ENCODE results near the gene ARHGEF26.

Gene ARHGEF26

GRCh38 chr3:154151969-154152368 is 30.8 kb downstream of the ARHGEF26 start:
- DNase-seq (ENCODE audit: low read depth in 3 of 3, low spot score in 1 of 3) = no peak

- no peak for DNase-seq (ENCODE audit: low read depth in 3 of 3, low spot score in 1 of 3)
These were observed 31.6 kb downstream of the ARHGEF26 start for GRCh38 chr3:154152741-154153140.

DNA sequence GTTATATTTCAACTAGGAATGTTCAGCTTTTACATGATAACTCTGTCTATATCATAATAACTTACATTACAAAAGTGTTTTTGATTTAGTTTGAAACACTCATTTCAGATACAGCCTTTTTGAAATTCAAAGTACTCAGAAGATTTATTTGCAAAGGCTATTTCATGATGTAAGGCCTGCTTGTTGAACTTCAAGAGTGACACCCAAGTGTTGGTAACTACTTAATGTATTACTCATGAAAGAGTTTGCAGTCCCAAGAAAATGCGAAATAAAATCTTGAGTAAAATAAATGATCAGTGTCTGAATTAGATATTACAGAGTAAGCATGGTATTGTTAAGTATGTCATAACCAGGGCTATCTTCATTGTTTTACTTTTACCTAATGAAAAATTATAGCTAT is 35.3 kb downstream of the ARHGEF26 start:
- no peak for DNase-seq (ENCODE audit: low read depth in 3 of 3, low spot score in 1 of 3)

- DNase-seq (ENCODE audit: low read depth in 3 of 3, low spot score in 1 of 3) = no peak
These were observed 40.6 kb downstream of the ARHGEF26 start for GRCh38 chr3:154161806-154162205.

DNA sequence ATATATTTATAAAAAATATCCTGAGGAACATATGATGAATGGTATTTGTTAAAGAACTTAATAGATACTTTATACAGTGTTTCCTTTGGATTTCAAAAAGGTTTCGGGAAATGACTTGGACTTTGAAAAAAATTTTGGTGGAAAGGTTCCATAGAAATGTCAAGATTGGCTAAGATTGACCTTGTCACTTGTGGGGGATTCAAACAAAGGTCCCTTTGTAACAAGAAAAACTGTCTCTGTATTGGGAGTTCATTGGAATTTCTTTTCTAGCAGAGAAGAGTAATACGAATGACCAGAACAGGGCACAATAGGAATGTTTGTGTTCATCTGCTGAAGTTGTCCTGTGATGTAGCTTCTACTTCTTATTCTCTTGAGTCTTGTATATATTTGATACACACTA is 43.2 kb downstream of the ARHGEF26 start:
- DNase-seq (ENCODE audit: low read depth in 3 of 3, low spot score in 1 of 3) = no peak

GRCh38 chr3:154168998-154169795 is 48.0 kb downstream of the ARHGEF26 start:
- no peak for DNase-seq (ENCODE audit: low read depth in 3 of 3, low spot score in 1 of 3)

GRCh38 chr3:154169796-154170110 is 48.6 kb downstream of the ARHGEF26 start:
- DNase-seq (ENCODE audit: low read depth in 3 of 3, low spot score in 1 of 3) = no peak

DNA sequence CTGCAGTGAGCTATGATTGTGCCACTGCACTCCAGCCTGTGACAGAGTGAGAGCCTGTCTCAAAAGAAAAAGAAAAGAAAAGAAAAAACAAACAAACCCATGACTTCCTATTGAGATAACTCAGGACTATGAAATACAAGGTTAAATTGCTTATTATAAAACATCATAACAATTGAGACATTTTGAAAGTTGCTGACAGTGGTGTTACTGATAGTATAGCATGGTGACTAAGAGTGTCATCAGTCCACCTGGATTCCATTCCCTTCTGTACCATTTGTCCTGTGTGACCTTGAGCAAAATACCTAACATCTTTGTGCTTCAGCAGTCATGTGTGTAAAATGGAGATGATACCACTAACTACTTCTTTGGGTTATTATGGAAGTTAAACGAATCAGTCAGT is 49.1 kb downstream of the ARHGEF26 start:
- DNase-seq (ENCODE audit: low read depth in 3 of 3, low spot score in 1 of 3) = no peak

GRCh38 chr3:154175041-154175440 is 53.9 kb downstream of the ARHGEF26 start:
- no peak for DNase-seq (ENCODE audit: low read depth in 3 of 3, low spot score in 1 of 3)

DNA sequence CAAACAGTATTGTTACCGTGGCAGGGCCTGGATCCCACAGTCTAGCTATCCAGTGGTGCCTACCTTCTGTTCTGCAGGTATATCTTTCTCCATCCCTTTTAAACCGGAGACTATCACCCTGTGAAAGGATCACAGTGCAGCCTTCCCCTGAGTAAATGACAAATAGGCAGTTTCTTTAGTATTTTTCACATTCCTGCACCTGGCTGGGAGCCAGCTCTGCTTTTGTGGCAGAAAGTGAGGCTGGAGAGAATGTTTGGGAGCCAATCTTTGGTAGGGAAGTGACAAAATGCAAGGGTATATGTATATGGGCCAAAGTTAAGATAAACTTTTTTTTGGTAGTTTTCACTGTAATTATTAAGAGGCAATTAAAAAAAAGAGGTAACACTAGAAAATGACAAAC is 54.8 kb downstream of the ARHGEF26 start:
- DNase-seq (ENCODE audit: low read depth in 3 of 3, low spot score in 1 of 3) = no peak

GRCh38 chr3:154177406-154177805 is 56.2 kb downstream of the ARHGEF26 start:
- DNase-seq (ENCODE audit: low read depth in 3 of 3, low spot score in 1 of 3) = no peak

DNA sequence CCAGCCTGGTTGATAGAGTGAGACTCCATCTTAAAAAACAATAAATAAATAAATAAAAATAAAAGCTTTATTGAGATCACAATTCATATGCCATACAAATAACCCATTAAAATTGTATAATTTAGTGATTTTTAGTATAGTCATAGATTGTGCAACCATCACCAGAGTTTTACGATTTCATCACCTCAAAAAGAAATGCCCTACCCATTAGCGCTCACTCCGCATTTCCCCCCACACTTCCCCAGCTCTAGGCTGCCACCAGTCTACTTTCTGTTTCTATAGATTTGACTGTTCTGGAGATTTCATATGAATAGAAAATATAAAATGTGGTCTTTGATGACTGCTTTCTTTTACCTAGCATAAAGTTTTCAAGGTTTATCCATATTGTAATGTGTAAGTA is 57.0 kb downstream of the ARHGEF26 start:
- no peak for DNase-seq (ENCODE audit: low read depth in 3 of 3, low spot score in 1 of 3)

- DNase-seq (ENCODE audit: low read depth in 3 of 3, low spot score in 1 of 3) = no peak
These were observed 59.9 kb downstream of the ARHGEF26 start for GRCh38 chr3:154180836-154181691.

DNA sequence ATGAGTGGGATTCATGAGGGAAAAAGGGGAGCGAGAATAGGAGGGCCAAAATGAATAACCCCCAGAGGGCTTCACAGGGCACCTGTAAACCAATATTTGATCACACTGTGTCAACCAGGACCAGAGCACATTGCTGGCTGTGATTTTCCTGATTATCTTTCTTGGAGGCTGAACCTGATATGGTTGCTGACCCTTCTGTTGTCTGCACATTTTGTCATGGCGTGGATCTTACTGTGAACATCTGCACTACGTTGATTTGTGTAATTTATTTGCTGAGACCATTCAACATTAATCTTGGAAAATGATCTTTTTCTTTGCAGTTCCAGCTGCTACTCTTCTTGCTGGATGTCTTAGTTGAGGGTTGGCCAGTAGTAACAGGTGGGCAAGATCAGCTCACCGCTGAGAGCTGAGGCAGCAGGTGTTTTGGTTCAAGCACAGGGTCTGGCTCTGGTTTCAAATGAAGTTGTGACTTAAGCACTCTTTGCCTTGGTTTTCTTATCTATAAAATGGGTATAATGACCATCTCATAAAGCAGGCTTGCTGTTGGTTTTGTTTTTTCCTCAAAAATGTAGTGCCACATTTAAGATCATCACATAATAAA is 61.2 kb downstream of the ARHGEF26 start:
- DNase-seq (ENCODE audit: low read depth in 3 of 3, low spot score in 1 of 3) = no peak

DNA sequence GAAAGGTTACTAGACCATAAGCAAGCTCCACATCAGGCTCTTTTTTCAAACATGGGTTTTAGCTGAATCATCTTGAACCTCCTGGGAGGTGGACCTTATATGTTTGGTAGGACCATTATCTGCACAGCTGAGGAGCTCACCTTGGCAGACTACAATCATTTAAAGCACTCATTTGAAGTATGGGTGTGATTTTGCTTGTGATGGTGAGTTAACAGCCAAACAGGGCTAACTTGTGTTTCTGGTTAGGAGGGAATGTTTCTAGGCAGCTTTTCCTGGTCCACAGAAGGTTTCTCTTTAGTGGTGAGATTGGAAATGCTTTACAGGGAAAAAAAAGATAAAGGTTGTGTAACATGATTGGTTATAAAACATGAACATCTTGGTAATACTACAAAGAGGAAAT is 61.8 kb downstream of the ARHGEF26 start:
- DNase-seq (ENCODE audit: low read depth in 3 of 3, low spot score in 1 of 3) = no peak

DNA sequence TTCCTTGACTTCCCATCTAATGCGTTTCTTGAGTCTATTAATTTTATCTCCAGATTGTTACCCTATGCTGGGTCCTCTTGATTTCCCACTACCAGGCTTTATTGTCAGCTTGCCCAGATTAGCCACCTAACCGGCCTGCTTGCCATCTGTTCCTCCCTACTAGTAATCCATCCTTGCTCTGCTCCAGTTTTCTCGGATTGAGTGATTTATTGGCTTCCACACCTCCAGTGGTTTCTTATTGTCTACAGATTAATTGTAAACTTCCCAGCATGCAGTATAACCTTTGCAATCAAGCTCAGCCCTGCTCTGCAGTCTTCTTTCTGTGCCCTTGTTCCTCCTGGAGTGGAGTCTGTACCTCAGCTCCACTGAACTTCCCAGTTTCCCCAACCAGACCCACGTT is 63.4 kb downstream of the ARHGEF26 start:
- DNase-seq (ENCODE audit: low read depth in 3 of 3, low spot score in 1 of 3) = no peak

- no peak for DNase-seq (ENCODE audit: low read depth in 3 of 3, low spot score in 1 of 3)
These were observed 67.2 kb downstream of the ARHGEF26 start for GRCh38 chr3:154188437-154188836.

GRCh38 chr3:154188846-154189245 is 67.7 kb downstream of the ARHGEF26 start:
- DNase-seq (ENCODE audit: low read depth in 3 of 3, low spot score in 1 of 3) = no peak

DNA sequence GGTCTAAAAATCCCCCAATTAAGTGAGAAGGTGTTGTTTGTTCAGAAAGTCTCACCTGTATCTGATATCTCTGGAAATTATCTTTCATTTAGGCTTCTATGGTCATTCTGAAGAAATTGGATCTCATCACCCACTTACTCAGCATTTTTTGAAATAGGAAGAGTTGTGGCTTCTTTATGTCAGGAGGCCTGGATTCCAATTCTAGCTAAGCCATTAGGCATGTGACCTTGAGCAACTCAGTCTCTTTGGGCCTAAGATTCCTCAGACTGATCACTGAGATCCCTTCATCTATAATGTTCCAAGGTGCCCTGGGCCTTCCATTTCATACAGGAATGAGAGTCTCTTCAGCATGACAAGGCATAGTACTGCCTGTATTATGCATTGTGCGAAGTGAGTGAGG is 70.3 kb downstream of the ARHGEF26 start:
- no peak for DNase-seq (ENCODE audit: low read depth in 3 of 3, low spot score in 1 of 3)

DNA sequence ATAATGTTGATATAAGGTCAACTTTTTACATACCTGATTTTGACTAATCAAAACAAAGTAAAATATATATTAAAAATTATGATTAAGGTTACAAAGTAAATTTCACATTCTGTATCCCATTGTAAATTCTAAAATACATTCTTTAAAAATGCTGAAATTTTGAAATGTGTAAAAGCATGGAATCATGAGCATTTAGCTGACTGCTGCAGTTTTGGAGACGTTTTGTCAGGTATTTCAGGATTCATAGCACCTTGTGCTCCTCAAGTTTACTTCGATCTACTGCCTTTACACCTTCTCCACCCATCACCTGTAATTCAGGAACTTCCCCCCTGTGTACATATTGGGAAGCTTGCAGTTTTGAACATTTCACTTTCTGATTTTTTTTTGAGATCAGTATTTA is 71.0 kb downstream of the ARHGEF26 start:
- DNase-seq (ENCODE audit: low read depth in 3 of 3, low spot score in 1 of 3) = no peak

DNA sequence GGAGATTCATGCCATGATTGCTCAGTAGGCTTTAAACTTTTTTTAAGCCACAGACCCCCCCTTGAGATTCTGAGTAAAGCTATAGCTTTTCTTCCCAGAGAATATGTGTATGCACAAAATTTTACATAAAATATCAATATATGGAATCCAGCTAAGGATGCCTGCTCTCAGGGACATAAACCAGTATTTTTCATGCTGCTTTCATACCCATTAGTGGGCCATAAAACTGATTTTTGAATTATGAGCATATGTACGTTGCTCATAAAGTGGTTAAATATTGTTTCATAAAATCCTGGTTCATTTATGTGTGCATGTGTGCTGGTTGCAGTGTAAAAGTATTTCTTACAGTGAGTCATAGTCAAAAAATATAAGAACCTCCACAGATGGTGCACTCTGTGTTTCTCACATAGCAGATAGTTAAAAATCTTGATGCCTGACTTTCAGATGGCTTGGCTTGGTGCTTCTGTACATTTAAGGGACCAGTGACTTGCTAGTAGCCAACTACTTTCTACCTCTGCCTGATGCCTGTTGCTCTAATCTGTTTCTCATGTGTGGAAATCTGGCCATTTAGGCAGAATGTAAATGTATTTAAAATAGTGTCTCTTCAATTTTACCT is 71.9 kb downstream of the ARHGEF26 start:
- no peak for DNase-seq (ENCODE audit: low read depth in 3 of 3, low spot score in 1 of 3)

DNA sequence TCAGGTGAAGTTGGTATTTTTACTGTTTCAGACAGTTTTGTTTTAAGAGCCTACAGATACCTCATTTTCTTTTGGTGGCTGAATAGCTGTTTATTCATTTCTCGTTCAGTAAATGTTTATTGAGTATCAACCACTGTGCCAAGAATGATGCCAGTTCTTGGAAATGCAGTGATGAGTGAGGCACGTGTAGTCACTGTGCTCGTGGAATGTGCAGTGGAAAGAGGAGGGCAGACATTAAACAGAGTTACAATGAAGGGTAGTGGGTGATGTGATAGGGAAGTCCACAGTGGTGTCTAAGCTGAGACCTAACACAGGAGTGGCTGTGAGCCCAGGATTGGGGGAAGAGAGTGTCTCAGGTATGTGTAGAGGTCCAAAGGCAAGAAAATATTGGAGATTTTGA is 73.7 kb downstream of the ARHGEF26 start:
- no peak for DNase-seq (ENCODE audit: low read depth in 3 of 3, low spot score in 1 of 3)
